Neural cell (in vitro differentiated cells): Measurements from ENCODE around the gene UBAC2. TPM values are rescaled to one million over a fixed set of nuclear protein-coding genes. Genes with fewer than 3 reads are reported as not detected.

ENCODE experiments used
- H2AFZ ChIP-seq: fragments of 200-600, 300-800 bp; sonication (generic), shearing (Covaris generic); 2 replicates; pipeline ENCODE4 v1.6.0; 2014; ENCODE audit warnings: low read depth, mild to moderate bottlenecking, antibody characterized with exemption, low read length, moderate library complexity
- H3F3A ChIP-seq: fragments of 200-600 bp; shearing (Covaris generic); 2 replicates; pipeline ENCODE4 v1.6.1; 2016; ENCODE audit warnings: mild to moderate bottlenecking, moderate library complexity, mixed read lengths, antibody characterized with exemption, low read length; ENCODE audit not compliant: insufficient read depth, poor library complexity, severe bottlenecking
- H3K27ac ChIP-seq: fragments of 200-600, 300-800 bp; sonication (generic), shearing (Covaris generic); 2 replicates; pipeline ENCODE4 v1.5.1; 2014; ENCODE audit warnings: mild to moderate bottlenecking, low read length, moderate library complexity
- H3K27me3 ChIP-seq: fragments of 300-800, 200-600 bp; sonication (generic), shearing (Covaris generic); 2 replicates; pipeline ENCODE4 v1.6.0; 2014; ENCODE audit warnings: mild to moderate bottlenecking, low read depth, low read length, moderate library complexity; ENCODE audit not compliant: insufficient read depth
- H3K36me3 ChIP-seq: fragments of 300-800, 200-600 bp; sonication (generic), shearing (Covaris generic); 2 replicates; pipeline ENCODE4 v1.5.1; 2014; ENCODE audit warnings: mild to moderate bottlenecking, antibody characterized with exemption, low read length, moderate library complexity; ENCODE audit not compliant: insufficient read depth
- H3K4me2 ChIP-seq: fragments of 300-800, 200-600 bp; sonication (generic), shearing (Covaris generic); 2 replicates; pipeline ENCODE4 v1.6.0; 2014; ENCODE audit warnings: mild to moderate bottlenecking, low read length
- H3K4me3 ChIP-seq: fragments of 300-800, 200-600 bp; sonication (generic), shearing (Covaris generic); 2 replicates; pipeline ENCODE4 v1.5.1; 2014; ENCODE audit warnings: mild to moderate bottlenecking, low read length, moderate library complexity
- H3K79me2 ChIP-seq: fragments of 200-600 bp; shearing (Covaris generic); replicated peaks from 2 replicates; pipeline ENCODE4 v1.6.0; 2014; ENCODE audit warnings: mild to moderate bottlenecking, low read length, moderate library complexity; ENCODE audit not compliant: insufficient read depth
- H3K9ac ChIP-seq: fragments of 300-800, 200-600 bp; sonication (generic), shearing (Covaris generic); 2 replicates; pipeline ENCODE4 v1.6.1; 2016; ENCODE audit warnings: mild to moderate bottlenecking, low read length, mixed read lengths
- H3K9me2 ChIP-seq: fragments of 200-600 bp; shearing (Covaris generic); 2 replicates; pipeline ENCODE4 v1.6.1; 2016; ENCODE audit warnings: mild to moderate bottlenecking, low read length, mixed read lengths; ENCODE audit not compliant: insufficient read depth
- H3K9me3 ChIP-seq: fragments of 200-600, 300-800 bp; sonication (generic), shearing (Covaris generic); 2 replicates; pipeline ENCODE4 v1.6.1; 2016; ENCODE audit warnings: mild to moderate bottlenecking, mixed run types, low read length, moderate library complexity, mixed read lengths
- H4K20me1 ChIP-seq: fragments of 200-600 bp; shearing (Covaris generic); 2 replicates; pipeline ENCODE4 v1.6.1; 2016; ENCODE audit warnings: mild to moderate bottlenecking, mixed run types; ENCODE audit not compliant: insufficient read depth
- CTCF ChIP-seq: fragments of 450-650 bp; IDR thresholded peaks from 2 replicates; pipeline ENCODE4 v1.5.1; 2014; ENCODE audit warnings: antibody characterized with exemption, mild to moderate bottlenecking, moderate library complexity; ENCODE audit not compliant: poor library complexity, severe bottlenecking
- EP300 ChIP-seq: fragments of 450-650 bp; conservative IDR thresholded peaks from 2 replicates; pipeline ENCODE4 v1.6.1; 2014; ENCODE audit warnings: antibody characterized with exemption, mild to moderate bottlenecking, moderate library complexity; ENCODE audit not compliant: poor library complexity, severe bottlenecking
- EZH2 ChIP-seq: fragments of 200-600, 300-800 bp; shearing (Covaris generic), sonication (generic); IDR thresholded peaks from 2 replicates; pipeline ENCODE4 v1.6.1; 2014; ENCODE audit warnings: antibody characterized with exemption, low read length, borderline replicate concordance, mild to moderate bottlenecking; ENCODE audit not compliant: insufficient read depth, poor library complexity, severe bottlenecking
- MXI1 ChIP-seq: fragments of 450-650 bp; conservative IDR thresholded peaks from 2 replicates; pipeline ENCODE4 v1.6.1; 2014; ENCODE audit warnings: antibody characterized with exemption, mild to moderate bottlenecking; ENCODE audit not compliant: poor library complexity, severe bottlenecking
- POLR2AphosphoS5 ChIP-seq: IDR thresholded peaks from 2 replicates; pipeline ENCODE4 v1.6.1; 2012
- RAD21 ChIP-seq: fragments of 450-650 bp; conservative IDR thresholded peaks from 2 replicates; pipeline ENCODE4 v1.6.1; 2014; ENCODE audit warnings: antibody characterized with exemption, mild to moderate bottlenecking, moderate library complexity
- REST ChIP-seq: IDR thresholded peaks from 2 replicates; pipeline ENCODE4 v1.6.1; 2012; ENCODE audit warnings: borderline replicate concordance
- SMC3 ChIP-seq: fragments of 450-650 bp; conservative IDR thresholded peaks from 2 replicates; pipeline ENCODE4 v1.6.1; 2014; ENCODE audit warnings: antibody characterized with exemption, mild to moderate bottlenecking, moderate library complexity; ENCODE audit not compliant: poor library complexity
- TAF1 ChIP-seq: IDR thresholded peaks from 2 replicates; pipeline ENCODE4 v1.6.1; 2012; ENCODE audit warnings: low read depth
- polyA plus RNA-seq: library from polyadenylated mRNA; depleted of rRNA; stranded (reverse); fragments of >200 nt; gene quantifications from 2 replicates; pipeline ENCODE4 v1.2.3, GENCODE V29; 2014

UBAC2 gene
- polyA plus RNA-seq, 1 donor from 2014 or later, result 56.9 TPM

GRCh38 chr13:99287551-99287950 lies 86.9 kb downstream of the UBAC2 start:
- Histone ChIP-seq H3K4me2 (no peak overlapping the region), H3K36me3 (no peaks in the 10 kb centered on the region), H3K27me3 (no peaks in the 10 kb centered on the region), H4K20me1 (no peaks in the 10 kb centered on the region), H2AFZ (no peak overlapping the region), H3K9me2 (no peaks in the 10 kb centered on the region), H3F3A (no peaks in the 10 kb centered on the region), H3K79me2 (no peaks in the 10 kb centered on the region), H3K9ac (no peak overlapping the region), H3K4me3 (no peak overlapping the region), H3K27ac (no peak overlapping the region), H3K9me3 (no peaks in the 10 kb centered on the region)
- TF ChIP-seq REST (no peak), MXI1 (no peak), CTCF (no peak), EP300 (no peak), SMC3 (no peak), TAF1 (no peak), EZH2 (no peak), RAD21 (no peak), POLR2AphosphoS5 (no peak)

GRCh38 chr13:99288089-99288488 lies 87.4 kb downstream of the UBAC2 start:
- no peak overlapping the region for H3K4me2 ChIP-seq
- H3K36me3 ChIP-seq, result no peaks in the 10 kb centered on the region
- no peaks in the 10 kb centered on the region for H3K9me2 ChIP-seq
- no peaks in the 10 kb centered on the region for H3K27me3 ChIP-seq
- TF ChIP-seq SMC3 (no peak), EZH2 (no peak), MXI1 (no peak), REST (no peak), EP300 (no peak), RAD21 (no peak), POLR2AphosphoS5 (no peak), CTCF (no peak), TAF1 (no peak)
- no peaks in the 10 kb centered on the region for H3F3A ChIP-seq
- no peaks in the 10 kb centered on the region for H3K9me3 ChIP-seq
- no peak overlapping the region for H3K4me3 ChIP-seq
- H3K9ac ChIP-seq, result no peak overlapping the region
- H3K79me2 ChIP-seq, result no peaks in the 10 kb centered on the region
- H2AFZ ChIP-seq, result no peak overlapping the region
- no peak overlapping the region for H3K27ac ChIP-seq
- H4K20me1 ChIP-seq, result no peaks in the 10 kb centered on the region
